SK-N-SH (cell line): ENCODE results near the gene PTTG1IP. TPM values are rescaled to one million over a fixed set of nuclear protein-coding genes. Genes with fewer than 3 reads are reported as not detected.

Experiments used
- CTCF ChIA-PET: fragments of 300-600, 350-600 bp; formaldehyde crosslinking; extraction: SDS; loops from one replicate; lab custom pipeline; 2021; lab: Yijun Ruan, JAX
- POLR2A ChIA-PET: fragments of 350-600 bp; sonication (Branson Sonifier 250); formaldehyde crosslinking; extraction: SDS; loops from one replicate; lab custom pipeline; 2020; ENCODE audit warnings: antibody characterized with exemption, inconsistent platforms; lab: Yijun Ruan, JAX
- DNase-seq: peaks from one replicate; pipeline ENCODE4 v3.0.0; 2012
- H2AFZ ChIP-seq: fragments of 200-600 bp; sonication (generic); 2 replicates; pipeline ENCODE4 v1.8.1; 2016; ENCODE audit warnings: antibody characterized with exemption, mild to moderate bottlenecking, low read depth
- H3F3A ChIP-seq: fragments of 200-600 bp; sonication (generic); replicated peaks from 2 replicates; pipeline ENCODE3; 2016; ENCODE audit warnings: antibody characterized with exemption, mild to moderate bottlenecking; ENCODE audit not compliant: insufficient read depth
- H3K27ac ChIP-seq, 2 experiments: fragments of 200-500 bp in 1 of 2; fragments of 200-600 bp in 1 of 2; sonication (Bioruptor generic) in 1 of 2; sonication (generic), shearing (Covaris generic) in 1 of 2; 2 replicates each; pipeline versions ENCODE4 v1.5.1 to v1.6.1; 2014 to 2016; ENCODE audit warnings: low read depth in 2 of 2, inconsistent platforms in 1 of 2, low read length in 1 of 2, mild to moderate bottlenecking in 1 of 2, mixed read lengths in 1 of 2
- H3K27me3 ChIP-seq: fragments of 200-600 bp; sonication (generic), shearing (Covaris generic); 2 replicates; pipeline ENCODE4 v1.6.1; 2016; ENCODE audit warnings: mixed run types; ENCODE audit not compliant: insufficient read depth
- H3K36me3 ChIP-seq, 2 experiments: fragments of 200-500 bp in 1 of 2; fragments of 200-600 bp in 1 of 2; sonication (Bioruptor generic) in 1 of 2; sonication (generic) in 1 of 2; replicated peaks in 1 of 2; 2 replicates each; pipeline versions ENCODE3 to v1.5.1; 2014 to 2016; ENCODE audit warnings: low read length in 1 of 2, mild to moderate bottlenecking in 1 of 2; ENCODE audit not compliant: insufficient read depth in 2 of 2, control insufficient read depth in 1 of 2
- H3K4me1 ChIP-seq, 2 experiments: fragments of 200-500 bp in 1 of 2; fragments of 200-600 bp in 1 of 2; sonication (Bioruptor generic) in 1 of 2; sonication (generic), shearing (Covaris generic) in 1 of 2; 2 replicates each; pipeline versions ENCODE4 v1.5.1 to v1.6.1; 2014 to 2016; ENCODE audit warnings: low read depth in 1 of 2, low read length in 1 of 2, mixed run types in 1 of 2; ENCODE audit not compliant: insufficient read depth in 2 of 2, control insufficient read depth in 1 of 2
- H3K4me2 ChIP-seq: fragments of 200-600 bp; sonication (generic), shearing (Covaris generic); 2 replicates; pipeline ENCODE4 v1.6.1; 2017; ENCODE audit warnings: mixed run types
- H3K4me3 ChIP-seq, 2 experiments: fragments of 200-500 bp in 1 of 2; fragments of 200-600 bp in 1 of 2; sonication (Bioruptor generic) in 1 of 2; sonication (generic), shearing (Covaris generic) in 1 of 2; 2 replicates each; pipeline versions ENCODE4 v1.5.1 to v1.8.1; 2014 to 2016; ENCODE audit warnings: low read depth in 2 of 2, inconsistent platforms in 1 of 2, low read length in 1 of 2, mild to moderate bottlenecking in 1 of 2, mixed read lengths in 1 of 2, moderate library complexity in 1 of 2
- H3K79me2 ChIP-seq: fragments of 200-600 bp; sonication (generic); 2 replicates; pipeline ENCODE4 v1.8.1; 2017; ENCODE audit warnings: mild to moderate bottlenecking; ENCODE audit not compliant: insufficient read depth
- H3K9ac ChIP-seq: fragments of 200-600 bp; sonication (generic); 2 replicates; pipeline ENCODE4 v1.6.1; 2017; ENCODE audit warnings: mixed run types
- H3K9me2 ChIP-seq: fragments of 200-600 bp; sonication (generic); 2 replicates; pipeline ENCODE4 v1.6.1; 2017; ENCODE audit warnings: mixed run types
- H3K9me3 ChIP-seq: fragments of 200-600 bp; sonication (generic); 2 replicates; pipeline ENCODE4 v1.6.1; 2017; ENCODE audit warnings: mixed run types, mild to moderate bottlenecking, moderate library complexity
- H4K20me1 ChIP-seq: fragments of 200-600 bp; sonication (generic); 2 replicates; pipeline ENCODE4 v1.6.1; 2017; ENCODE audit warnings: mild to moderate bottlenecking, mixed run types; ENCODE audit not compliant: insufficient read depth
- CTCF ChIP-seq: fragments of 200-600 bp; sonication (generic); IDR thresholded peaks from 2 replicates; pipeline ENCODE4 v1.6.1; 2017; ENCODE audit warnings: antibody characterized with exemption, mild to moderate bottlenecking, moderate library complexity
- ELF1 ChIP-seq: IDR thresholded peaks from 2 replicates; pipeline ENCODE4 v1.4.0; 2012
- EZH2phosphoT487 ChIP-seq: fragments of 200-600 bp; sonication (generic); IDR thresholded peaks from 2 replicates; pipeline ENCODE4 v1.6.1; 2017; ENCODE audit warnings: low read depth, mixed run types, mild to moderate bottlenecking, antibody characterized with exemption, moderate library complexity, borderline replicate concordance
- IRF3 ChIP-seq: fragments of 150-350 bp; IDR thresholded peaks from 2 replicates; pipeline ENCODE4 v1.6.1; 2016; ENCODE audit warnings: mild to moderate bottlenecking, low read depth, low read length
- JUND ChIP-seq: IDR thresholded peaks from 2 replicates; pipeline ENCODE4 v1.4.0; 2012
- MAX ChIP-seq: IDR thresholded peaks from 2 replicates; pipeline ENCODE4 v1.4.0; 2012; ENCODE audit warnings: low read depth
- MXI1 ChIP-seq: IDR thresholded peaks from 2 replicates; pipeline ENCODE4 v1.6.1; 2012; ENCODE audit warnings: mild to moderate bottlenecking, low read depth, low read length, improper control_type of control experiment
- POLR2AphosphoS5 ChIP-seq: IDR thresholded peaks from 2 replicates; pipeline ENCODE4 v1.6.1; 2012; ENCODE audit warnings: low read depth, low read length
- ZBTB33 ChIP-seq: IDR thresholded peaks from 2 replicates; pipeline ENCODE4 v1.4.0; 2012; ENCODE audit warnings: low read depth, borderline replicate concordance
- WGBS: methylation state at CpG from one replicate; pipeline ENCODE4 v1.1.6; 2017; ENCODE audit warnings: low lambda C conversion rate; 5-methylcytosine and 5-hydroxymethylcytosine counted together
- polyA plus RNA-seq, 3 experiments: library from polyadenylated mRNA; depleted of rRNA; stranded (reverse); fragments of >200 nt; gene quantifications; 2 replicates each; pipeline ENCODE4 v1.2.3, GENCODE V29; 2012

Gene PTTG1IP
- polyA plus RNA-seq, 1 of the 3 experiments (the other 2 are of a cell fraction): 171 TPM

GRCh38 chr21:44866780-44867179, 6.7 kb downstream of the PTTG1IP start (continued):
- TF ChIP-seq EZH2phosphoT487: no peak
- TF ChIP-seq MXI1: no peak
- no peak for TF ChIP-seq MAX
- TF ChIP-seq ELF1: no peak
- no peak for TF ChIP-seq ZBTB33

- H3K4me2 ChIP-seq: no peak overlapping the region
- peaks cover 95% of the 10 kb centered on the region for H3K79me2 ChIP-seq
- H3K9ac ChIP-seq: no peak overlapping the region
- no peaks in the 10 kb centered on the region for H3K9me3 ChIP-seq
- H3F3A ChIP-seq: peaks cover 24% of the 10 kb centered on the region
- H3K4me3 ChIP-seq: no peak overlapping the region
- H3K27ac ChIP-seq: no peak overlapping the region
- H3K36me3 ChIP-seq: peaks cover 34 to 35% of the 10 kb centered on the region in 2 experiments
- CTCF ChIA-PET: interaction anchor here (1.5 kb wide), 1 partner anchor 263 kb away, joined by 4 read pairs; no protein-coding TSS in a partner anchor
- WGBS: 87% methylated on average over 10 of the region's 12 CpGs
- no peaks in the 10 kb centered on the region for H3K9me2 ChIP-seq
- DNase-seq: no peak
- TF ChIP-seq POLR2AphosphoS5: no peak
- TF ChIP-seq CTCF: no peak
- TF ChIP-seq IRF3: no peak
- TF ChIP-seq JUND: no peak
- TF ChIP-seq, all 33 proteins: peak for 0
- no peaks in the 10 kb centered on the region for H3K27me3 ChIP-seq
- POLR2A ChIA-PET: no interaction called here
- peaks cover 31 to 38% of the 10 kb centered on the region in 2 experiments for H3K4me1 ChIP-seq
- no peak overlapping the region for H2AFZ ChIP-seq
- H4K20me1 ChIP-seq: peaks cover 98% of the 10 kb centered on the region
These were observed 7.8 kb downstream of the PTTG1IP start for GRCh38 chr21:44865561-44866280.
